Right cardiac atrium (tissue), 5 donors: ENCODE results near the gene DNAJB9. TPM values are rescaled to one million over a fixed set of nuclear protein-coding genes. Genes with fewer than 3 reads are reported as not detected.

Experiments used
- ATAC-seq, 2 donors: fragments of 200-7000 bp; cut with Tn5 transposase; one replicate each; pipeline versions ENCODE4 v1.8.0 to v1.9.1; 2020; ENCODE audit warnings: moderate library complexity in 2 of 2, mild to moderate bottlenecking in 1 of 2
- DNase-seq, 3 donors: peaks; one replicate each; pipeline ENCODE4 v3.0.0-alpha.2; 2020
- H3K27ac ChIP-seq: one replicate; pipeline ENCODE4 v1.5.1; 2013; ENCODE audit warnings: mild to moderate bottlenecking, low read length, control low read depth, moderate library complexity
- H3K27me3 ChIP-seq: one replicate; pipeline ENCODE4 v1.6.1; 2013; ENCODE audit not compliant: control insufficient read depth, insufficient read depth
- H3K4me1 ChIP-seq: one replicate; pipeline ENCODE4 v1.6.1; 2013; ENCODE audit warnings: low read length; ENCODE audit not compliant: control insufficient read depth, insufficient read depth
- H3K4me3 ChIP-seq: one replicate; pipeline ENCODE4 v1.5.1; 2013; ENCODE audit warnings: low read length, control low read depth
- H3K9me3 ChIP-seq: one replicate; pipeline ENCODE4 v1.6.1; 2013; ENCODE audit warnings: low read length; ENCODE audit not compliant: control insufficient read depth
- WGBS: extraction: QIAGEN DNeasy Blood & Tissue Kit; methylation state at CpG from one replicate; pipeline ENCODE4 v1.1.7; 2013; 5-methylcytosine and 5-hydroxymethylcytosine counted together
- intact Hi-C, 4 donors: fragments of 100-400 bp; cut with DNase I; formaldehyde crosslinking; loops; one replicate each; pipeline versions ENCODE4 v1.11.0 to v1.14.0; 2022 to 2023
- polyA plus RNA-seq: library from polyadenylated mRNA; stranded (reverse); fragments of 200-250 nt; gene quantifications from one replicate; pipeline ENCODE4 v1.2.3, GENCODE V29; 2013
- total RNA-seq, 4 donors: library from RNA; stranded (reverse); fragmentation: NEBNext Ultra II Directional; extraction: Animal tissue kit (Norgen Biotek cat#: 25700); gene quantifications; one replicate each; pipeline ENCODE4 v1.2.1, GENCODE V29; 2021
- donor health status: healthy with polysubstance abuse.
- donor health status: DM: no; HTN: yes; CAD: no.
- donor health status: DM: no; HTN: no; CAD: no.
- donor health status: DM: no; HTN: yes; CAD: no; lungs with severe emphysema.
- donor health status: DM: yes; HTN: yes; CAD: no.

Gene DNAJB9
- total and polyA plus RNA-seq, 5 donors = 35.0 to 52.0 (median 38.4) TPM

- Histone ChIP-seq H3K9me3 (no peaks in the 10 kb centered on the region), H3K27me3 (no peaks in the 10 kb centered on the region), H3K4me1 (no peaks in the 10 kb centered on the region), H3K27ac (no peak overlapping the region), H3K4me3 (no peak overlapping the region)
- ATAC-seq (no peak), DNase-seq (no peak)
- intact Hi-C loops = no loop called here
These were observed 19.5 kb downstream of the DNAJB9 start for GRCh38 chr7:108589199-108589598.

GRCh38 chr7:108589874-108590273 is 20.2 kb downstream of the DNAJB9 start:
- intact Hi-C loops = no loop called here
- ATAC-seq = no peak
- 42% methylated on average over 1 of the region's 1 CpG for WGBS

GRCh38 chr7:108590606-108591005 is 20.9 kb downstream of the DNAJB9 start:
- Histone ChIP-seq H3K27me3 (no peaks in the 10 kb centered on the region), H3K4me1 (no peaks in the 10 kb centered on the region), H3K4me3 (no peak overlapping the region), H3K27ac (no peak overlapping the region), H3K9me3 (no peaks in the 10 kb centered on the region)
- no peak for DNase-seq
- ATAC-seq = no peak
- intact Hi-C loops = no loop called here
- 92% methylated on average over 2 of the region's 2 CpGs for WGBS

More at GRCh38 chr7:108589874-108590273, 20.2 kb downstream of the DNAJB9 start:
- Histone ChIP-seq H3K27ac (no peak overlapping the region), H3K4me3 (no peak overlapping the region), H3K9me3 (no peaks in the 10 kb centered on the region), H3K4me1 (no peaks in the 10 kb centered on the region), H3K27me3 (no peaks in the 10 kb centered on the region)
- DNase-seq = no peak

GRCh38 chr7:108592646-108593201 is 23.1 kb downstream of the DNAJB9 start:
- DNase-seq (no peak), ATAC-seq (peak in 1 of 2 donors; percentile 59)

GRCh38 chr7:108596560-108596959 is 26.9 kb downstream of the DNAJB9 start:
- ATAC-seq = no peak

More at GRCh38 chr7:108592646-108593201, 23.1 kb downstream of the DNAJB9 start:
- H3K27ac ChIP-seq = no peak overlapping the region
- 35% methylated on average over 3 of the region's 3 CpGs for WGBS
- no peaks in the 10 kb centered on the region for H3K27me3 ChIP-seq
- H3K4me1 ChIP-seq = no peaks in the 10 kb centered on the region
- intact Hi-C loops = no loop called here
- no peaks in the 10 kb centered on the region for H3K9me3 ChIP-seq
- H3K4me3 ChIP-seq = no peak overlapping the region

GRCh38 chr7:108598153-108598552 is 28.5 kb downstream of the DNAJB9 start:
- WGBS = 57% methylated on average over 2 of the region's 2 CpGs
- no peak for DNase-seq
- no peak for ATAC-seq
- Histone ChIP-seq H3K27ac (no peak overlapping the region), H3K4me1 (no peaks in the 10 kb centered on the region), H3K9me3 (no peaks in the 10 kb centered on the region), H3K27me3 (no peaks in the 10 kb centered on the region), H3K4me3 (no peak overlapping the region)
- intact Hi-C loops = no loop called here

More at GRCh38 chr7:108596560-108596959, 26.9 kb downstream of the DNAJB9 start:
- no peak overlapping the region for H3K27ac ChIP-seq
- 93% methylated on average over 4 of the region's 4 CpGs for WGBS
- H3K9me3 ChIP-seq = no peaks in the 10 kb centered on the region
- H3K4me1 ChIP-seq = no peaks in the 10 kb centered on the region
- intact Hi-C loops = no loop called here
- H3K4me3 ChIP-seq = no peak overlapping the region
- H3K27me3 ChIP-seq = no peaks in the 10 kb centered on the region
- no peak for DNase-seq

GRCh38 chr7:108598914-108599580 is 29.4 kb downstream of the DNAJB9 start:
- WGBS = 85% methylated on average over 6 of the region's 6 CpGs
- intact Hi-C loops = no loop called here
- no peaks in the 10 kb centered on the region for H3K9me3 ChIP-seq

GRCh38 chr7:108600399-108600798 is 30.7 kb downstream of the DNAJB9 start:
- intact Hi-C loops = no loop called here
- ATAC-seq = no peak
- H3K27ac ChIP-seq = no peak overlapping the region
- no peaks in the 10 kb centered on the region for H3K9me3 ChIP-seq
- no peaks in the 10 kb centered on the region for H3K4me1 ChIP-seq
- WGBS = 57% methylated on average over 1 of the region's 1 CpG
- no peak for DNase-seq
- no peaks in the 10 kb centered on the region for H3K27me3 ChIP-seq
- H3K4me3 ChIP-seq = no peak overlapping the region

More at GRCh38 chr7:108598914-108599580, 29.4 kb downstream of the DNAJB9 start:
- no peaks in the 10 kb centered on the region for H3K27me3 ChIP-seq
- H3K4me3 ChIP-seq = no peak overlapping the region
- H3K4me1 ChIP-seq = no peaks in the 10 kb centered on the region
- no peak overlapping the region for H3K27ac ChIP-seq
- ATAC-seq = no peak
- DNase-seq = no peak

GRCh38 chr7:108603656-108604306 is 34.1 kb downstream of the DNAJB9 start:
- H3K27ac ChIP-seq = no peak overlapping the region
- no peaks in the 10 kb centered on the region for H3K27me3 ChIP-seq
- no peaks in the 10 kb centered on the region for H3K4me1 ChIP-seq
- no peak for DNase-seq
- H3K4me3 ChIP-seq = no peak overlapping the region
- ATAC-seq = no peak
- intact Hi-C loops = no loop called here
- H3K9me3 ChIP-seq = no peaks in the 10 kb centered on the region
- 67% methylated on average over 8 of the region's 8 CpGs for WGBS

- H3K27ac ChIP-seq = no peak overlapping the region
- no peaks in the 10 kb centered on the region for H3K9me3 ChIP-seq
- H3K4me1 ChIP-seq = no peaks in the 10 kb centered on the region
- no peaks in the 10 kb centered on the region for H3K27me3 ChIP-seq
- H3K4me3 ChIP-seq = no peak overlapping the region
- DNase-seq (no peak), ATAC-seq (no peak)
- intact Hi-C loops = no loop called here
- WGBS = 84% methylated on average over 11 of the region's 11 CpGs
These were observed 34.8 kb downstream of the DNAJB9 start for GRCh38 chr7:108604307-108605077.
